MG63 (cell line): ENCODE data around the gene DOCK10. TPM values are rescaled to one million over a fixed set of nuclear protein-coding genes. Genes with fewer than 3 reads are reported as not detected.

Experiments
- DNase-seq: peaks from one replicate; pipeline ENCODE4 v3.0.0-alpha.2; 2020
- H3K27me3 ChIP-seq: fragments of 250-450 bp; sonication (Bioruptor Pico); 2 replicates; pipeline ENCODE4 v1.5.1; 2020; ENCODE audit warnings: mild to moderate bottlenecking, moderate library complexity
- H3K36me3 ChIP-seq: fragments of 250-450 bp; sonication (Bioruptor Pico); 2 replicates; pipeline ENCODE4 v1.5.1; 2020; ENCODE audit warnings: mild to moderate bottlenecking, moderate library complexity
- H3K4me3 ChIP-seq: fragments of 250-450 bp; sonication (Bioruptor Pico); 2 replicates; pipeline ENCODE4 v1.5.1; 2020; ENCODE audit warnings: mild to moderate bottlenecking, moderate library complexity
- H3K9me3 ChIP-seq: fragments of 250-450 bp; sonication (Bioruptor Pico); 2 replicates; pipeline ENCODE4 v1.5.1; 2020; ENCODE audit warnings: mild to moderate bottlenecking, moderate library complexity
- total RNA-seq: library from RNA; depleted of rRNA; stranded (reverse); fragments of >200 nt; shearing (Covaris generic); gene quantifications from 2 replicates; pipeline ENCODE4 v1.2.3, GENCODE V29; 2014; ENCODE audit warnings: low replicate concordance

Gene DOCK10
- total RNA-seq, 1 experiment from 2014 or later, result 10.1 TPM

DNA sequence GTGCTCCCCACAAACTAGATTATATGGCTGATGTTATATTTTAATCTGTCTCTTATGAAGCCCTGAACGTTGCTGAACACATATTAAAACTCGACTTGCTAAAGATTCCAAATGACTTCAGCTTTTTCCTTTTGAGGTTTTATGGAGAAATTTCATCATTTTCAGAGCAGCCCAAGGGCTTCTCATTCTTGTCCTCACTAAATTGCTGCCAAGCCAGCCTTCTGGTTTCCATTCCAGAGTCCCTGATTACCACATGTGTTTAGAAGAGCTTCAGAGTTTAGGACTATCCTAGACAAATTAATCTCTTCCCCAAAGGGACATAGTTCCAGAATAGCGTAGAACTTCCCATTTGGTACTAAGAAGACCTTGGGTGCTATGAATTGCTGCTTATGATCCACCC is 248.3 kb downstream of the DOCK10 start:
- DNase-seq, result no peak
- Histone ChIP-seq H3K4me3 (no peak overlapping the region), H3K27me3 (no peaks in the 10 kb centered on the region), H3K36me3 (peaks cover 23% of the 10 kb centered on the region), H3K9me3 (no peaks in the 10 kb centered on the region)

GRCh38 chr2:224786848-224787247 is 255.4 kb downstream of the DOCK10 start:
- H3K36me3 ChIP-seq, result peaks cover 10% of the 10 kb centered on the region
- H3K27me3 ChIP-seq, result no peaks in the 10 kb centered on the region
- H3K4me3 ChIP-seq, result no peak overlapping the region
- no peak for DNase-seq
- H3K9me3 ChIP-seq, result no peaks in the 10 kb centered on the region

DNA sequence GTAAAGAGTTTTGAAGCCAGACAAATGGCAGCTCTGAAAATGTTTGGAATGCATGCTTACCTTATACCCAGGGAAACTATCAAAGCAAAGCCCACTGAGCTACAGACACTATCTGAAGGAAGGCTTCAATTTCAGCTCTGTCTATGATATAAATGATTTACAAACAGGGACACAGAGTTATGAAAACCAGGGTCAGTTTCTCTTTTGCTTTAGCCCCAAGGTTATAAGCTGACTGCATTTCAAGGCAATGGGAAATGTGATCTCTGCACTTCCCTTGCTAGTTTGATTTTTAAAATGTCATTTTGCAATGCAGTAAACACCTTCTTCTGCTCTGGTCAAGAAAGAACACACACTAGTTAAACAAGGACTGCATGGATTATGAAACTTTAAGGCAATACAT is 260.9 kb downstream of the DOCK10 start:
- no peak for DNase-seq
- H3K36me3 ChIP-seq, result peaks cover 6% of the 10 kb centered on the region

DNA sequence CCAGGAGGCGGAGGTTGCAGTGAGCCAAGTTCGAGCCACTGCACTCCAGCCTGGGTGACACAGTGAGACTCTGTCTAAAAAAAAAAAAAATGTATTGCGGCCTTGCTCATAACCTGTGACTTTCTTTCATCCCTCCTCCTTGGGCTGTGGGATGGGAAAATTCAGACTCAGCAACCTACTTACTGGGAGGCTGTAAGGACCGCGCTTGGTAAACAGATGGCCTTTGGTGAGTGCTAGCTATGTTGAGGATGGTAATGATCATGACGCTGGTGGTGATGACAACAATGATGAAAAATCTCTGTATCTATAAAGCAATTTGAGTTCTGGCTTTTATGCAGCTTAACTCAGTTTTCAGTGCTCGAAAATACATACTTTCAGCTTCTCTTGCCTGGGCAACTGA is 261.4 kb downstream of the DOCK10 start:
- H3K36me3 ChIP-seq, result peaks cover 6% of the 10 kb centered on the region
- no peaks in the 10 kb centered on the region for H3K9me3 ChIP-seq
- no peaks in the 10 kb centered on the region for H3K27me3 ChIP-seq
- no peak for DNase-seq
- H3K4me3 ChIP-seq, result no peak overlapping the region

More for the DNA sequence above, 260.9 kb downstream of the DOCK10 start:
- Histone ChIP-seq H3K4me3 (no peak overlapping the region), H3K27me3 (no peaks in the 10 kb centered on the region), H3K9me3 (no peaks in the 10 kb centered on the region)

GRCh38 chr2:224780106-224780505 is 262.2 kb downstream of the DOCK10 start:
- no peak for DNase-seq
- Histone ChIP-seq H3K36me3 (peaks cover 6% of the 10 kb centered on the region), H3K27me3 (no peaks in the 10 kb centered on the region), H3K9me3 (no peaks in the 10 kb centered on the region), H3K4me3 (no peak overlapping the region)

GRCh38 chr2:224778474-224778877 is 263.8 kb downstream of the DOCK10 start:
- Histone ChIP-seq H3K4me3 (no peak overlapping the region), H3K27me3 (no peaks in the 10 kb centered on the region), H3K36me3 (no peaks in the 10 kb centered on the region), H3K9me3 (no peaks in the 10 kb centered on the region)
- peak; percentile 27 for DNase-seq

GRCh38 chr2:224777559-224777930 is 264.7 kb downstream of the DOCK10 start:
- H3K4me3 ChIP-seq, result no peak overlapping the region
- 0 out of 2 replicates have a peak, but pooled peaks cover 2% of the 10 kb centered on the region for H3K36me3 ChIP-seq
- H3K27me3 ChIP-seq, result no peaks in the 10 kb centered on the region
- DNase-seq, result no peak
- no peaks in the 10 kb centered on the region for H3K9me3 ChIP-seq

GRCh38 chr2:224776795-224777558 is 265.3 kb downstream of the DOCK10 start:
- DNase-seq, result no peak
- Histone ChIP-seq H3K4me3 (no peak overlapping the region), H3K27me3 (no peaks in the 10 kb centered on the region), H3K36me3 (0 out of 2 replicates have a peak, but pooled peaks cover 2% of the 10 kb centered on the region), H3K9me3 (no peaks in the 10 kb centered on the region)

DNA sequence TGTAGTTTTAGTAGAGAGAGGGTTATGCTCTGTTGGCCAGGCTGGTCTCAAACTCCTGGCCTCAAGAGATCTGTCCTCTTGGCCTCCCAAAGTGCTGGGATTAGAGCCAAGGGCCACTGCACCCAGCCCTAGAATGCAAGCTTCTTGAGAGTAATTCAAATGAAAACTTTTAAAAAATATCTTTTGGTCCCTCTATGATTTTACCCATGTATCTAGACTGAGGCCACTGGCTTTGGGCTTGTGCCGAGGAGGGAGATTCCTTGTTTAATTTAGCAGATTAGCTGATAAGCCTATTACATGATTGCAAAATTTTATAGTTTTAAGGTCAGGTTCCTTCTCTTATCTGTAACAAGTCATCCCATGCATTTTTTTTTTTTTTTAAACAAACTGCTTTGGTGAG is 266.6 kb downstream of the DOCK10 start:
- H3K4me3 ChIP-seq, result no peak overlapping the region
- no peaks in the 10 kb centered on the region for H3K9me3 ChIP-seq
- no peaks in the 10 kb centered on the region for H3K27me3 ChIP-seq
- 0 out of 2 replicates have a peak, but pooled peaks cover 2% of the 10 kb centered on the region for H3K36me3 ChIP-seq
- DNase-seq, result no peak

GRCh38 chr2:224774735-224775134 is 267.5 kb downstream of the DOCK10 start:
- no peaks in the 10 kb centered on the region for H3K9me3 ChIP-seq
- no peak for DNase-seq
- no peaks in the 10 kb centered on the region for H3K27me3 ChIP-seq
- H3K36me3 ChIP-seq, result 0 out of 2 replicates have a peak, but pooled peaks cover 2% of the 10 kb centered on the region
- no peak overlapping the region for H3K4me3 ChIP-seq

DNA sequence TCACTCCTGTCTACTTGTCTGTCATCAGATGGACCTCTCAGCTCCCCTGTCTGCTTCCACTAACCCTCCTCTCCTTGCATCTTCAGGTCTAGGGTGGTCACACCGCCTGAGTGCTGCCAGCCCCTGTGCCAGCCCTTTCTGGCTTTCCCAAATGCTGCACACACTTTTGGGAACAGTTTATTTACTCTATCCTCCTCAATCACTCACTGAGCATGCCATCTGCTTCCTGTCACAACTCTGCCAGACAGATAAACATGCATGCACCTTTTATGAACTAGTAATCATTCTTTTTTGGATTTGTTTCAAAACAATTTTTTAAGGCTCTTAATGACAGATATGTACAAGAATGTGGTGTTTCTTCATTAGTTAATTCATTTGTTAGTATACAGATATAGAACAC is 269.8 kb downstream of the DOCK10 start:
- H3K4me3 ChIP-seq, result no peak overlapping the region
- H3K36me3 ChIP-seq, result peaks cover 6% of the 10 kb centered on the region; the same call in 1 of the 2 replicates
- H3K27me3 ChIP-seq, result no peaks in the 10 kb centered on the region
- DNase-seq, result no peak
- H3K9me3 ChIP-seq, result no peaks in the 10 kb centered on the region

DNA sequence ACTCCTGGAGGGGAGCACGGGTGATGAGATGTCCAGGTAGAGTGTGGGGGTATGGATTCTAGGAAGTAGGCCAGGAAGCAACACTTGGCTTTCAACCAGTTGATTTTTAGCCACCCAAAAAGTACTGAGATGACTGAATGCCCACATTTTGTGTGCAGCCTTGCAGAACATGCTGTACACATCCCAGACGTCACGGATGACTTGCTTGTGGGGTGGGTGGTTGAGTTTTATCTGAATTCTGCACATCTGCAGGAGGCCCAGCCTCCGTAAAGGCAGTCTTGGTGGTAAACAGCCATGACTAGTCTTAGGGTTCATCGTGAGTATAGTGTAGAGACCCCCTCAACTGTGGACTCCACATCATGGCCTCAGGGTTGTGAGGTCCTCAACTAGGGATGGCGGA is 272.8 kb downstream of the DOCK10 start:
- H3K9me3 ChIP-seq, result no peaks in the 10 kb centered on the region
- no peak for DNase-seq
- no peak overlapping the region for H3K4me3 ChIP-seq
- peaks cover 6% of the 10 kb centered on the region; the same call in 1 of the 2 replicates for H3K36me3 ChIP-seq
- no peaks in the 10 kb centered on the region for H3K27me3 ChIP-seq

GRCh38 chr2:224764565-224765236 is 277.6 kb downstream of the DOCK10 start:
- no peak for DNase-seq
- no peak overlapping the region for H3K4me3 ChIP-seq
- H3K9me3 ChIP-seq, result no peaks in the 10 kb centered on the region
- H3K36me3 ChIP-seq, result peaks cover 4% of the 10 kb centered on the region; the same call in 1 of the 2 replicates
- H3K27me3 ChIP-seq, result no peaks in the 10 kb centered on the region

GRCh38 chr2:224757934-224758548 is 284.2 kb downstream of the DOCK10 start:
- H3K36me3 ChIP-seq, result peaks cover 13% of the 10 kb centered on the region
- H3K27me3 ChIP-seq, result no peaks in the 10 kb centered on the region
- no peak for DNase-seq
- H3K9me3 ChIP-seq, result peaks cover 6% of the 10 kb centered on the region; the same call in 1 of the 2 replicates
- no peak overlapping the region for H3K4me3 ChIP-seq

- DNase-seq, result peak; percentile 64
- Histone ChIP-seq H3K9me3 (peaks cover 6% of the 10 kb centered on the region; the same call in 1 of the 2 replicates), H3K4me3 (no peak overlapping the region), H3K36me3 (peaks cover 7% of the 10 kb centered on the region; the same call in 1 of the 2 replicates), H3K27me3 (no peaks in the 10 kb centered on the region)
Measured at GRCh38 chr2:224753743-224754540, 288.3 kb downstream of the DOCK10 start.

DNA sequence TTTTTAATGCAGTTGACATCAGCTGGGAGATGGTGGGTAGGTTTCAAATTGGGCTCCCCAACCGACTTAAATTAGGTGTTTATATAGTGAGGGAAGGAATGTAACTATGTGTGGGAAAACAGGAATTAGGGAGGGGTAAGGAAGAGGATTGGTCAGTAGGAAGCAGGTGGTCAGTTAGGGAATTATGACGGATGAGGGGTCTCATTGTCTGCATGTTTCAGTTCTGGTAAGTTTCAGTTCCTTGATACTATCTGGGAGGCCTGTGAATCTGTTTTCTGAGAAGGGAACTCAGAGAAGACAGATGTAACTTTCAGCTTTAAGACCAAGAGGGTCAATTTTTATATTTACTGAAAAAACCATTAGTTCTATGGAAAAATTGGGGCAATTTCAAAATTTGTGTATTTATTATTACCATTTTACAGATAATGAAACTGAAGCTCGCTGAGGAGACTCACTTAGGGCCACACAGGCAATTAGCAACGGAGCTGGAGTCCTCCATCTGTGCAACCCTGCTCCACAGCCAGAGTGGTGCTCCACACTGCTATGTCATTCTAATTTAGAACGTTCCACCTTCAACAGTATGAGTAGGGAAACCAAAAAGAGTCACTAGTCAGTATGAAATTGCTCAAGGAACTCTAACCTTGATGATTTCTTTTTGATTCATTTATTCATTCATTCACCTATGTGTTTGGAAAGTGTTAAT is 290.1 kb downstream of the DOCK10 start:
- Histone ChIP-seq H3K27me3 (no peaks in the 10 kb centered on the region), H3K4me3 (no peak overlapping the region), H3K36me3 (no peaks in the 10 kb centered on the region), H3K9me3 (no peaks in the 10 kb centered on the region)
- DNase-seq, result no peak
